Stomach (tissue), 9 donors: Measurements from ENCODE around the gene NELFB. TPM values are rescaled to one million over a fixed set of nuclear protein-coding genes. Genes with fewer than 3 reads are reported as not detected.

Experiments
- DNase-seq, 2 donors: peaks; one replicate each; pipeline versions ENCODE4 v3.0.0 to v3.0.0-alpha.2; 2013 to 2019
- H3K27ac ChIP-seq, 5 donors: fragments of 200-600 bp in 4 of 5; sonication (generic) in 4 of 5; one replicate each; pipeline ENCODE4 v1.5.1; 2013 to 2019; ENCODE audit warnings: mild to moderate bottlenecking in 1 of 5, moderate library complexity in 1 of 5
- H3K27me3 ChIP-seq, 3 donors: fragments of 200-600 bp; sonication (generic); one replicate each; pipeline ENCODE4 v1.5.1; 2017 to 2019; ENCODE audit warnings: mixed run types in 1 of 3
- H3K36me3 ChIP-seq, 4 donors: fragments of 200-600 bp; sonication (generic); 1 replicate in 3 of 4; 2 replicates in 1 of 4; pipeline ENCODE4 v1.5.1; 2016 to 2019
- H3K4me1 ChIP-seq, 4 donors: fragments of 200-600 bp; sonication (generic); one replicate each; pipeline ENCODE4 v1.5.1; 2016 to 2019
- H3K4me3 ChIP-seq, 4 donors: fragments of 200-600 bp; sonication (generic) in 3 of 4; one replicate each; pipeline ENCODE4 v1.5.1; 2016 to 2019; ENCODE audit warnings: mild to moderate bottlenecking in 1 of 4
- H3K9me3 ChIP-seq, 4 donors: fragments of 200-600 bp; sonication (generic); one replicate each; pipeline ENCODE4 v1.5.1; 2016 to 2019
- EP300 ChIP-seq: sonication (generic); formaldehyde crosslinking; IDR thresholded peaks from one replicate; pipeline ENCODE4 v1.6.1; 2017; ENCODE audit warnings: antibody characterized with exemption
- POLR2A ChIP-seq, 4 donors: fragments of 450-650 bp; IDR thresholded peaks; one replicate each; pipeline ENCODE4 v1.6.1; 2016; ENCODE audit warnings: antibody characterized with exemption in 4 of 4, control low read depth in 2 of 4, mild to moderate bottlenecking in 1 of 4, moderate library complexity in 1 of 4
- POLR2AphosphoS5 ChIP-seq, 3 donors: sonication (generic); formaldehyde crosslinking; IDR thresholded peaks; one replicate each; pipeline ENCODE4 v1.6.1; 2016; ENCODE audit warnings: antibody characterized with exemption in 3 of 3
- WGBS, 5 donors: extraction: QIAGEN DNeasy Blood & Tissue Kit in 3 of 5; methylation state at CpG; one replicate each; pipeline versions ENCODE4 v1.1.5 to v1.1.7; 2013 to 2018; 5-methylcytosine and 5-hydroxymethylcytosine counted together
- intact Hi-C: fragments of 100-400 bp; cut with DNase I; formaldehyde crosslinking; loops from one replicate; pipeline ENCODE4 v1.15.1; 2023; ENCODE audit warnings: low total_unique reads
- polyA plus RNA-seq, 3 donors: library from polyadenylated mRNA; stranded (reverse); fragments of 200-250 nt; gene quantifications; one replicate each; pipeline ENCODE4 v1.2.3, GENCODE V29; 2013
- total RNA-seq, 5 donors: library from RNA; depleted of rRNA; stranded (reverse); fragments of >200 nt; gene quantifications; one replicate each; pipeline versions ENCODE4 v1.1.0 to v1.2.3, GENCODE V29; 2014 to 2016
- TF ChIP-seq, protein P1 (sequence below), 7 experiments: fragments of 450-650 bp in 4 of 7; fragments of 200-600 bp in 3 of 7; sonication (generic) in 3 of 7; IDR thresholded peaks; one replicate each; pipeline ENCODE4 v1.5.1; 2016 to 2019; ENCODE audit warnings: antibody characterized with exemption in 7 of 7, control low read depth in 2 of 7, mild to moderate bottlenecking in 1 of 7
- donor health status: healthy with polysubstance abuse.
- donor health status: Bipolar disorder and iron deficiency.
- donor health status: healthy.

Gene NELFB
- total and polyA plus RNA-seq, 8 donors = 11.2 to 134 (median 36.1) TPM

DNA sequence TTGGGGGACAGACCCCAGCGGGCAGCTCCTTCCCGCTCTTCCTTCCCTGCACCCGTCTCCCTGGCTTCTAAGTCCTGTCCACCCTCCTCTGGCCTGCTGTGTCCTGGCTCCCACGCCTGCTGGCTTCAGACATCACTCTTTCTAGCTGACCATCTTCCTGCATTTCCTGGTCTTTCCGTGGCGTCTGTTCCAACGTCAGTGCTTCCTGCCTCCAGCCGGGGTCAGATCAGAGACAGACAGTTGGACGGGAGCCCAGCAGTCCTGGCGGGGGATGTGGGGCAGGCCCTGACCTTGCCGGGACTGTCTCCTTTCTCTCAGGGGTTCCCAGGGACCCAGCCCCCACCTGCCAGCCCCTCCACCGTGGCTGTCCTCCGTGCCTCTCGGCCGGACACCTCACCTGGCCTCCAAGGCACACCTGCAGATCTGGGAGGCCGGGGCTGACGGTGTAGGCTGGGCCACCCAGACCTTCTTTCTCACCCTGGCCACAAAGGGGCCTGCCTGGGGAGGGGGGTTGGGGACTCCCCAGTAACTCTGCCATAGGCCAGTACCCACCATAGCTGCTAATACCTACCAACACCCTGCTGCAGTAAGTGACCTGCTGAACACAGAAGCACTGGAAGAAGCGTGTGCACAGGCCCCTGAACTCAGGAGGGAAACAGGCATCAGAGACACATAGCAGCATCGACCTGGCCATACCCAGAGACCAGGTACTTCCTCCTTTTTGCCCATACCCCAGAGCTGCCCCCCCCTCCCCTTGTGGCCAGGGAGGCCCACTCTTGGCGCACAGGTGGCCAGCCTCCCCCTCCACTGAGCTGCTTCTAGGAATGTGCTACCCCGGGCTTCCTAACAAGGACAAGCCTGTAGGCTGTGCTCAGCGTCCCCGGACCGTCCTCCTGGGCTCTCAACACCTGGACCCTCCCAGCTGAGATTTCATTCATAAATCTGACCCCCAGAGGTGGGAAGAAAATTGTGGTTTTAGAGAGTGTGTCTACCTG is 41.8 kb downstream of the NELFB start:
- 19 to 37% (median 26%) methylated on average over 20 to 24 of the region's 24 CpGs for WGBS, 5 donors

DNA sequence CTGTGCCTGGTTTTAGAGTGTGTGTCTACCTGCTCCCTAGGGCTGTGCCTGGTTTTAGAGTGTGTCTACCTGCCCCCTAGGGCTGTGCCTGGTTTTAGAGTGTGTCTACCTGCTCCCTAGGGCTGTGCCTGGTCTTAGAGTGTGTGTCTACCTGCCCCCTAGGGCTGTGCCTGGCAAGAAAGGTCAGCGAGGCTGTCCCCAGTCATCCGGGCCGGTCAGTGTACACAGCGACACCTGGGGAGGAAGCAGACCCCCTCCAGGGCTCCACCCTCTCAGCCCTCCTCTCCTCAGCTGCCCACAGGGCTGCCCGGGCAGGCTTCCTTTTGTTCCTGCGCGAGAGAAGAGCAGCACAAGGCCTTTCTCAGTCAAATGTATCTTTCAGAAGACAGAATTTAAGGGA is 42.8 kb downstream of the NELFB start:
- 21 to 58% (median 40%) methylated on average over 6 to 7 of the region's 7 CpGs for WGBS, 5 donors
- H3K4me3 ChIP-seq = peak overlapping the region in 1 of 4 donors; percentile 62
- DNase-seq = peak in 1 of 2 donors; percentile 44
- intact Hi-C loops = no loop called here
- TF ChIP-seq POLR2A (IDR thresholded peaks at IDR 0.05) = no peak
- no peak for TF ChIP-seq POLR2AphosphoS5 (IDR thresholded peaks at IDR 0.05)
- TF ChIP-seq, protein P1, sequence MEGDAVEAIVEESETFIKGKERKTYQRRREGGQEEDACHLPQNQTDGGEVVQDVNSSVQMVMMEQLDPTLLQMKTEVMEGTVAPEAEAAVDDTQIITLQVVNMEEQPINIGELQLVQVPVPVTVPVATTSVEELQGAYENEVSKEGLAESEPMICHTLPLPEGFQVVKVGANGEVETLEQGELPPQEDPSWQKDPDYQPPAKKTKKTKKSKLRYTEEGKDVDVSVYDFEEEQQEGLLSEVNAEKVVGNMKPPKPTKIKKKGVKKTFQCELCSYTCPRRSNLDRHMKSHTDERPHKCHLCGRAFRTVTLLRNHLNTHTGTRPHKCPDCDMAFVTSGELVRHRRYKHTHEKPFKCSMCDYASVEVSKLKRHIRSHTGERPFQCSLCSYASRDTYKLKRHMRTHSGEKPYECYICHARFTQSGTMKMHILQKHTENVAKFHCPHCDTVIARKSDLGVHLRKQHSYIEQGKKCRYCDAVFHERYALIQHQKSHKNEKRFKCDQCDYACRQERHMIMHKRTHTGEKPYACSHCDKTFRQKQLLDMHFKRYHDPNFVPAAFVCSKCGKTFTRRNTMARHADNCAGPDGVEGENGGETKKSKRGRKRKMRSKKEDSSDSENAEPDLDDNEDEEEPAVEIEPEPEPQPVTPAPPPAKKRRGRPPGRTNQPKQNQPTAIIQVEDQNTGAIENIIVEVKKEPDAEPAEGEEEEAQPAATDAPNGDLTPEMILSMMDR (IDR thresholded peaks at IDR 0.05) = no peak
- TF ChIP-seq EP300 = no peak
- H3K36me3 ChIP-seq = no peaks in the 10 kb centered on the region
- peaks cover 61 to 81% (median 77%) of the 10 kb centered on the region in 4 donors for H3K4me1 ChIP-seq
- no peaks in the 10 kb centered on the region for H3K9me3 ChIP-seq
- peak overlapping the region; percentile 73 to 90 (median 90) for H3K27ac ChIP-seq
- H3K27me3 ChIP-seq = peaks cover 7 to 93% (median 47%) of the 10 kb centered on the region in 3 donors

More for the DNA sequence above, 41.8 kb downstream of the NELFB start:
- H3K27ac ChIP-seq = peak overlapping the region; percentile 73 to 90 (median 90)
- peak; percentile 67 to 78 for DNase-seq
- TF ChIP-seq POLR2AphosphoS5 (IDR thresholded peaks at IDR 0.05) (peak in 1 of 3 donors; percentile 64), POLR2A (IDR thresholded peaks at IDR 0.05) (no peak)
- peaks cover 7 to 91% (median 47%) of the 10 kb centered on the region in 3 donors for H3K27me3 ChIP-seq
- intact Hi-C loops = no loop called here
- H3K9me3 ChIP-seq = no peaks in the 10 kb centered on the region
- peak overlapping the region; percentile 42 to 49 (median 47) for H3K4me3 ChIP-seq
- peaks cover 62 to 78% (median 70%) of the 10 kb centered on the region in 4 donors for H3K4me1 ChIP-seq
- H3K36me3 ChIP-seq = no peaks in the 10 kb centered on the region

DNA sequence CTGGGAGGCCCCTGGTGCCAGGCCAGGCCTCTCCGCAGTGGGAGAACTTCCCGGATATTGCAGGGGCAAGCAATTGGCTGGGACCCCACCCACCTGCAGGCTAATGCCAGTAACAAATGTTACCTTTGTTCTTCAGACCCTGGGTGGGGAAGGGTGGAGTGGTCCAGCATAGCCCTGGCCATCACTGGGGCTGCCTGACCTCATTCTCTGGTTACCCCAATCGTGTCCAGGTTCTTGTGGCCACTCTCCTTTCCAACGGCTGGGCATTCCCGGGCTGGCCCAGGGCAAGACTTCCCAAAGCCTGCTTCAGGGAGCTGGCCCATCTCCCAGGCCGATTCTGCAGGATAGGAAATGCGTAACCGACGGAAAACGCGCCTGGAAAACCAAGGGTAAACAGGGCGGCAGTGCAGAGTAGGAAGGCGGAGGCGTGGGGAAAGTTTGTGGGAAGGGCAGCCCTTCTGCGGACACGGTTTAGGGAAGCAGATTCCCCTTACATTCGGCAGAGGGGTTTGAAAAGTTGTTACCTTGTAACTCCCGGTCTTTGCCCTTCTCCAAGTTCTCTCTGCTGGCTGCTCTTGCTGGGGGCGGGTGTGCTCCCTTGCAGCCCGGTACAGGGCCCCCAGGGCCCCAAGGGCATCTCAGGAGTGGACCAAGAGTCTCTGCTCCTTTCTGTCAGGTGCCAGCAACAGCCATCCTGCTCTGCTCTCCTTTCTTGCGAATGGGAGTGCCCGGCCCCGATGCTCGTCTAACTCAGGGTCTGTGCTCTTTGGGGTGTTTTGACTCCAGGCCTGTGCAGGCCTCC is 43.5 kb downstream of the NELFB start:
- H3K4me3 ChIP-seq = peak overlapping the region in 3 of 4 donors; percentile 53 to 62 (median 56)
- TF ChIP-seq POLR2AphosphoS5 (IDR thresholded peaks at IDR 0.05) (peak in 2 of 3 donors; percentile 52 to 62), POLR2A (IDR thresholded peaks at IDR 0.05) (no peak), EP300 (no peak)
- peaks cover 7 to 94% (median 47%) of the 10 kb centered on the region in 3 donors for H3K27me3 ChIP-seq
- no peaks in the 10 kb centered on the region for H3K36me3 ChIP-seq
- H3K27ac ChIP-seq = peak overlapping the region; percentile 73 to 90 (median 90)
- H3K9me3 ChIP-seq = no peaks in the 10 kb centered on the region
- peak; percentile 65 to 70 for DNase-seq
- WGBS, 5 donors = 19 to 51% (median 34%) methylated on average over 24 of the region's 24 CpGs
- peaks cover 61 to 86% (median 80%) of the 10 kb centered on the region in 4 donors for H3K4me1 ChIP-seq
- intact Hi-C loops = no loop called here

DNA sequence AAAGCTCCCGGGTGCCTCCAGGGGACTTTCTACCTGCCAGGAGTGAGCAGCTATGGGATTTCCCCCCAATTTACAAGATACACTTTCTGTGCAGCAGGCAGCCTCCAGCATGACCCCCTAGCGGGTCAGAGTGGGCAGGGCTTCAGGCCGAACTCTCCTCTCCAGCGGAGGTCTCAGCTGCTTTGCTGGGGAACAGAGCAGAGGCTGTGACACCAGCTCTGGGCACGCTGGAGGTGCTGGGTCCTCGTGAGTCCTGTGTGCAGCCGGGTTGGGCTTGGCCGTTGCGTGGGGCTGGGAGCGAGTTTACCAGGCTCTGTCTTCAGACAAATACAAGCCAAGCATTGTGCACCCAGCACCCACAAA is 44.1 kb downstream of the NELFB start:
- Histone ChIP-seq H3K4me1 (peaks cover 61 to 88% (median 80%) of the 10 kb centered on the region in 4 donors), H3K4me3 (peak overlapping the region in 3 of 4 donors; percentile 53 to 62 (median 56)), H3K9me3 (no peaks in the 10 kb centered on the region), H3K27me3 (peaks cover 7 to 94% (median 47%) of the 10 kb centered on the region in 3 donors), H3K27ac (peak overlapping the region; percentile 73 to 90 (median 90)), H3K36me3 (no peaks in the 10 kb centered on the region)
- intact Hi-C loops = no loop called here
- 15 to 54% (median 32%) methylated on average over 10 of the region's 10 CpGs; no CpG with 5 or more reads in 1 of the 5 donors for WGBS, 5 donors
- DNase-seq = peak in 1 of 2 donors; percentile 32
- TF ChIP-seq, protein P1 (IDR thresholded peaks at IDR 0.05) = no peak
- TF ChIP-seq POLR2A (IDR thresholded peaks at IDR 0.05) (no peak), EP300 (no peak), POLR2AphosphoS5 (IDR thresholded peaks at IDR 0.05) (no peak)
